ENCODE results near the gene PIM1.
"Not testable (repeated sequence)": the region's sequence is repeated elsewhere in the genome, so short reads cannot be mapped to it uniquely, and the experiment has no call there.

PIM1 gene

GRCh38 chr6:37171201-37171969 is 1.4 kb downstream of the PIM1 start:
- DNase-seq (ENCODE audit: low spot score): peak; percentile 10

GRCh38 chr6:37171970-37172812 is 2.2 kb downstream of the PIM1 start:
- peak; percentile 80 for DNase-seq (ENCODE audit: low spot score)

- no peak for DNase-seq (ENCODE audit: low spot score)
Observed at GRCh38 chr6:37172912-37173492, 3.0 kb downstream of the PIM1 start.

DNA sequence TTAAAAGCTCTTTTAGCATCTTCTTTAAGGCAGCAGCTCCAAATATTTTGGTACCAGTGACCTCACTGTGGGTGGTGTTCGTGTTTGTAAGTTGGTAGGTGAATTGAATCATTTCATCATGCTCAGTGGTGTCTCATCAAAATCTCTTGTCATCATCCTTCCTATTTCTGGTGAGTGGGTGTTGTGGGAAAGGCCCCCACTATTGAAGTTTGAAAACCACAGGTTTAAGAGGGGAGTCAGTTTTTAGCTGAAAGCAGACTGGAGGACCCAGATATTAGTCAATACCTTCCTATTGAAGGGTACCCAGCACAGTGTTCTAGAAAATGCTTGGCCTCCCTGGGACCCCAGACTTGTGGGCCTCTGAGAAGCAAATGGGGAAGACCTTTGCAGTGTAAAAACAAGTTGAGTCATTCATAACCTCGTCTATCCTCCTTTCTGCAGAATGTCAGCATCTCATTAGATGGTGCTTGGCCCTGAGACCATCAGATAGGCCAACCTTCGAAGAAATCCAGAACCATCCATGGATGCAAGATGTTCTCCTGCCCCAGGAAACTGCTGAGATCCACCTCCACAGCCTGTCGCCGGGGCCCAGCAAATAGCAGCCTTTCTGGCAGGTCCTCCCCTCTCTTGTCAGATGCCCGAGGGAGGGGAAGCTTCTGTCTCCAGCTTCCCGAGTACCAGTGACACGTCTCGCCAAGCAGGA is 3.7 kb downstream of the PIM1 start:
- no peak for DNase-seq (ENCODE audit: low spot score)

- DNase-seq (ENCODE audit: low spot score): no peak
Observed at GRCh38 chr6:37174196-37174514, 4.2 kb downstream of the PIM1 start.

DNA sequence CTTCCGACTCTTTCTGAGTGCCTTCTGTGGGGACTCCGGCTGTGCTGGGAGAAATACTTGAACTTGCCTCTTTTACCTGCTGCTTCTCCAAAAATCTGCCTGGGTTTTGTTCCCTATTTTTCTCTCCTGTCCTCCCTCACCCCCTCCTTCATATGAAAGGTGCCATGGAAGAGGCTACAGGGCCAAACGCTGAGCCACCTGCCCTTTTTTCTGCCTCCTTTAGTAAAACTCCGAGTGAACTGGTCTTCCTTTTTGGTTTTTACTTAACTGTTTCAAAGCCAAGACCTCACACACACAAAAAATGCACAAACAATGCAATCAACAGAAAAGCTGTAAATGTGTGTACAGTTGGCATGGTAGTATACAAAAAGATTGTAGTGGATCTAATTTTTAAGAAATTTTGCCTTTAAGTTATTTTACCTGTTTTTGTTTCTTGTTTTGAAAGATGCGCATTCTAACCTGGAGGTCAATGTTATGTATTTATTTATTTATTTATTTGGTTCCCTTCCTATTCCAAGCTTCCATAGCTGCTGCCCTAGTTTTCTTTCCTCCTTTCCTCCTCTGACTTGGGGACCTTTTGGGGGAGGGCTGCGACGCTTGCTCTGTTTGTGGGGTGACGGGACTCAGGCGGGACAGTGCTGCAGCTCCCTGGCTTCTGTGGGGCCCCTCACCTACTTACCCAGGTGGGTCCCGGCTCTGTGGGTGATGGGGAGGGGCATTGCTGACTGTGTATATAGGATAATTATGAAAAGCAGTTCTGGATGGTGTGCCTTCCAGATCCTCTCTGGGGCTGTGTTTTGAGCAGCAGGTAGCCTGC is 4.8 kb downstream of the PIM1 start:
- no peak for DNase-seq (ENCODE audit: low spot score)

GRCh38 chr6:37175332-37176267 is 5.6 kb downstream of the PIM1 start:
- no peak for DNase-seq (ENCODE audit: low spot score)

- DNase-seq (ENCODE audit: low spot score): no peak
Observed at GRCh38 chr6:37176268-37177076, 6.5 kb downstream of the PIM1 start.

DNA sequence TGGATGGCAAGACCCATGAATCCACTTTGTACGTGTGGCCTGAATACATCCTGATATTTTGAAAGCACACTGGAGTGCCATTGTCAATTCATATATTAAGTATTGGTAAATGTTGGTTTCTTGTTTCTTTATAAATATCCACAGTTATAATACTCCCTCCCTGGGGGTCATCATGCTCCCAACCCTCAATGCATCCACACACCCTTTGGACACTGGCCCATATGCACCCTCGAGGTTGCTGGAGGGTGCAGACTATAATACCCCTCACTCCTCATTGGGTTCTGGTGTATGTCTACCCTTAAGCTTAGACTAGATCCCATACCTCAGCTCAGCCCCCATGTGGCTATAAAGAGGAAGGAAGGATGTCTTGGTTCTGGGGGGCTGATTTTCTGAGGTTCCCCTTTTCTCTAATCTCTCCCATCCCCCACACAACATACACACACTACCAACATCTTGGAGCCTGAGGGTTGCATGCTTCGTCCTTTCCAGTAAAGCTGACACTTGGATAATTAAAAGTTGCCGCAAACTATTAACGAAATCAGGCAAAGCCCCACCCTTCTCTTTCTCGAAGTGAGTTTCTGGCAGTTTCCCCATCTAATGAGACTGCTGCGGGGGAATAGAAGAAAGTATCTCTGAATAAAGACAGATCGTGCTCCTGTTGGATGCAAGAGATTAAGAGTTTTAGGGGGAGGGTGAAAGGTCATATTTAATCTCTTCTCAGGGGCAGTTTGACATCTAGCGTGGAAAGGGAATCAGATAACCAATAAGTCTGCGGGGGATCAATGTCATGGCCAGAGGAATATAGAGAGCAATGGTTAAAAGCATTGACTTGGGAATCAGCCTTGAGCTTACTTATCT is 7.4 kb downstream of the PIM1 start:
- no peak for DNase-seq (ENCODE audit: low spot score)

GRCh38 chr6:37177935-37178517 is 8.1 kb downstream of the PIM1 start:
- DNase-seq (ENCODE audit: low spot score): no peak

GRCh38 chr6:37180075-37180474 is 10.1 kb downstream of the PIM1 start:
- no peak for DNase-seq (ENCODE audit: low spot score)

DNA sequence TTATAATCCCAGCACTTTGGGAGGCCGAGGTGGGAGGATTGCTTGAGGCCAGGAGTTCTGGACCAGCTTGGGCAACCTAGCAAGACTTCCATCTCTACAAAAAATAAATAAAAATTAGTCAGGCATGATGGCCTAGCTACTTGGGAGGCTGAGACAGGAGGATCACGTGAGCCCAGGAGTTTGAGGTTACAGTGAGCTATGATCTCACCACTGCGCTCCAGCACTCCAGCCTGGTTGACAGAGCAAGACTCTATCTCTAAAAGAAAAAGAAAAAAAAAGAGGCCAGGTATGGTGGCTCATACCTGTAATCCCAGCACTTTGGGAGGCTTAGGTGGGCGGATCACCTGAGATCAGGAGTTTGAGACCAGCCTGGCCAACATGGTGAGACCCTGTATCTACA is 10.7 kb downstream of the PIM1 start:
- DNase-seq (ENCODE audit: low spot score): not testable (repeated sequence)

DNA sequence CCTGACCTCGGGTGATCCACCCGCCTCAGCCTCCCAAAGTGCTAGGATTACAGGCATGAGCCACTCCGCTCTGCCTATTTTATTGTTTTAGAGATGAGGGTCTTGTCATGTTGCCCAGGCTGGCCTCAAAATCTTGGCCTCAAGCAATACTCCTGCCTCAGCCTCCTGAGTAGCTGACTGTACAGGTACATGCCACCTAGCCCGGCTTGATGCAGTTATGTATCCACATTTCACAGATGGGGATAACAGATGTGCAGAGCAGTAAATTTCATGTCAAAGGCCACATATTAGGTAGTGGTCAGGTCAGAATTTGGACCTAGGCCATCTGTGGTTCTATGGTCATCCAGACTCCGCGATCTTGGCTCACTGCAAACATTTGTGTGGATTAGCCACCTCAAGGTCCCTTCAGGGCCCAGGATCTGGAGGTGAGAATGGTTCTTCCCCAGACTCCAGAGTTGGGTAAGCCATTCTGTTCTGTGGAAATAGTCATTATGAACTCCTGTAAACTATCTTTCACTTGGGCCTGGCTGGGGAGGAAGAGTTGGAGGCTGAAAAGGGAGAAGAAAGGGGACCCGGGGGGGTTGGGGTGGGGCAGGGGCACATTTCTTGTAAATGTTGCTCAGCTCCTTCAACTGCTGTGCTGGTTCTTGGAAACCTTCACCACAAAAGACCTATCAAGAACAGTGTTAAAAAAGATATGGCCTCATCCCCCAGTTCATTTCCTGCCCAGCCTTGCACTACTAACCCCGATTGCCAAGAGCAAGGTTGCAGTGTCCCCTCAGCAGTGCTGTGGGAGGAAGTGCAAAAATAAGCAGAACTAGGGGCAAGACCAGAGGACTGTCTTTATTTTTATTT is 13.0 kb downstream of the PIM1 start:
- DNase-seq (ENCODE audit: low spot score): no peak

GRCh38 chr6:37185949-37186720 is 16.2 kb downstream of the PIM1 start:
- not testable (repeated sequence) for DNase-seq (ENCODE audit: low spot score)

GRCh38 chr6:37187321-37188022 is 17.5 kb downstream of the PIM1 start:
- no peak for DNase-seq (ENCODE audit: low spot score)
